Ovary (tissue), 9 donors: Measurements from ENCODE around the gene ADAM10. TPM values are rescaled to one million over a fixed set of nuclear protein-coding genes. Genes with fewer than 3 reads are reported as not detected.

Source experiments
- DNase-seq, 5 donors: peaks; one replicate each; pipeline ENCODE4 v3.0.0-alpha.2; 2019 to 2020
- H3K27ac ChIP-seq, 2 donors: fragments of 200-600 bp; one replicate each; pipeline versions ENCODE4 v1.5.1 to v1.8.0; 2019 to 2022
- H3K27me3 ChIP-seq: fragments of 200-600 bp; one replicate; pipeline ENCODE4 v1.8.0; 2022
- H3K36me3 ChIP-seq: fragments of 200-600 bp; sonication (generic); one replicate; pipeline ENCODE4 v1.5.1; 2019
- H3K4me1 ChIP-seq: one replicate; pipeline ENCODE4 v1.8.1; 2013; ENCODE audit warnings: mild to moderate bottlenecking, moderate library complexity; ENCODE audit not compliant: insufficient read depth
- H3K4me3 ChIP-seq: fragments of 200-600 bp; sonication (generic); one replicate; pipeline ENCODE4 v1.5.1; 2017
- H3K9me3 ChIP-seq, 2 donors: fragments of 200-600 bp in 1 of 2; sonication (generic) in 1 of 2; one replicate each; pipeline versions ENCODE4 v1.5.1 to v1.8.1; 2013 to 2019; ENCODE audit warnings: mild to moderate bottlenecking in 1 of 2, moderate library complexity in 1 of 2
- CTCF ChIP-seq, 3 donors: fragments of 450-650 bp in 2 of 3; fragments of 200-600 bp in 1 of 3; IDR thresholded peaks; one replicate each; pipeline versions ENCODE4 v1.5.1 to v1.8.0; 2016 to 2022; ENCODE audit warnings: antibody characterized with exemption in 3 of 3, mild to moderate bottlenecking in 1 of 3
- EP300 ChIP-seq: sonication (generic); formaldehyde crosslinking; IDR thresholded peaks from one replicate; pipeline ENCODE4 v1.6.1; 2017; ENCODE audit warnings: antibody characterized with exemption
- POLR2A ChIP-seq: fragments of 450-650 bp; IDR thresholded peaks from one replicate; pipeline ENCODE4 v1.6.1; 2017; ENCODE audit warnings: antibody characterized with exemption, mild to moderate bottlenecking, moderate library complexity
- WGBS, 3 donors: extraction: QIAGEN DNeasy Blood & Tissue Kit in 1 of 3; methylation state at CpG; one replicate each; pipeline versions ENCODE4 v1.1.5 to v1.1.7; 2013 to 2017; 5-methylcytosine and 5-hydroxymethylcytosine counted together
- intact Hi-C, 4 donors: fragments of 100-400 bp; cut with DNase I; formaldehyde crosslinking; loops; one replicate each; pipeline versions ENCODE4 v1.11.0 to v1.15.1; 2022 to 2023
- polyA plus RNA-seq, 2 donors: library from polyadenylated mRNA; stranded (reverse); fragments of 200-250 nt in 1 of 2; fragments of 350-450 nt in 1 of 2; fragmentation: Illumina TruSeq in 1 of 2; extraction: RNeasy Lipid Tissue Mini Kit (QIAGEN cat#74804) in 1 of 2; gene quantifications; one replicate each; pipeline ENCODE4 v1.2.3, GENCODE V29; 2013 to 2014
- total RNA-seq, 7 donors: library from RNA; depleted of rRNA in 2 of 7; stranded (reverse); fragments of >200 nt in 2 of 7; fragmentation: NEBNext Ultra II Directional in 3 of 7; extraction: Animal tissue kit (Norgen Biotek cat#: 25700) in 3 of 7; gene quantifications; one replicate each; pipeline versions ENCODE4 v1.1.0 to v1.2.4, GENCODE V29; 2016 to 2023
- donor health status: DM: no; HTN: no; CAD: no; lungs with moderate emphysema.
- donor health status: DM: no; HTN: no; CAD: no.
- donor health status: Bipolar disorder and iron deficiency.
- donor health status: DM: yes; HTN: yes; CAD: no.
- donor health status: DM: no; HTN: no; CAD: no.
- donor health status: DM: yes; HTN: yes; CAD: no.

Gene ADAM10
- total and polyA plus RNA-seq, 9 donors: 23.2 to 86.4 (median 63.0) TPM

- Histone ChIP-seq H3K36me3 (no peaks in the 10 kb centered on the region), H3K4me1 (peaks cover 2% of the 10 kb centered on the region), H3K27me3 (no peaks in the 10 kb centered on the region), H3K27ac (no peak overlapping the region), H3K4me3 (no peak overlapping the region), H3K9me3 (no peaks in the 10 kb centered on the region)
- WGBS, 3 donors: 34 to 38% (median 35%) methylated on average over 3 of the region's 3 CpGs
- DNase-seq: no peak
- intact Hi-C loops: no loop called here
- TF ChIP-seq EP300 (no peak), CTCF (IDR thresholded peaks at IDR 0.05) (no peak), POLR2A (no peak)
These were observed 54.7 kb downstream of the ADAM10 start for GRCh38 chr15:58694641-58695398.

- DNase-seq: no peak
- Histone ChIP-seq H3K9me3 (no peaks in the 10 kb centered on the region), H3K4me1 (no peaks in the 10 kb centered on the region), H3K27ac (no peak overlapping the region), H3K27me3 (no peaks in the 10 kb centered on the region), H3K36me3 (no peaks in the 10 kb centered on the region), H3K4me3 (no peak overlapping the region)
- TF ChIP-seq POLR2A (no peak), EP300 (no peak), CTCF (IDR thresholded peaks at IDR 0.05) (no peak)
- intact Hi-C loops: no loop called here
- 88 to 94% (median 89%) methylated on average over 3 of the region's 3 CpGs for WGBS, 3 donors
These were observed 58.8 kb downstream of the ADAM10 start for GRCh38 chr15:58690703-58691102.

- Histone ChIP-seq H3K27me3 (no peaks in the 10 kb centered on the region), H3K27ac (no peak overlapping the region), H3K9me3 (no peaks in the 10 kb centered on the region), H3K4me3 (no peak overlapping the region), H3K4me1 (no peaks in the 10 kb centered on the region), H3K36me3 (no peaks in the 10 kb centered on the region)
- TF ChIP-seq EP300: no peak
- no peak for TF ChIP-seq CTCF (IDR thresholded peaks at IDR 0.05)
- no peak for TF ChIP-seq POLR2A
- intact Hi-C loops: no loop called here
- DNase-seq: no peak
These were observed 59.9 kb downstream of the ADAM10 start for GRCh38 chr15:58689646-58690045.

- TF ChIP-seq POLR2A (no peak), CTCF (IDR thresholded peaks at IDR 0.05) (no peak), EP300 (no peak)
- no peak overlapping the region for H3K4me3 ChIP-seq
- no peaks in the 10 kb centered on the region for H3K27me3 ChIP-seq
- H3K36me3 ChIP-seq: no peaks in the 10 kb centered on the region
- DNase-seq: no peak
- intact Hi-C loops: no loop called here
- no peaks in the 10 kb centered on the region for H3K9me3 ChIP-seq
- WGBS, 3 donors: 96 to 99% (median 98%) methylated on average over 8 of the region's 8 CpGs
- H3K4me1 ChIP-seq: peaks cover 3% of the 10 kb centered on the region
- no peak overlapping the region for H3K27ac ChIP-seq
These were observed 63.2 kb downstream of the ADAM10 start for GRCh38 chr15:58686286-58686685.
